Activated T-cell treated with anti-CD3 and anti-CD28 coated beads, Interleukin-2, amount 50 U/mL, for 72 hours (primary cell): ENCODE results near the gene UBR7. TPM values are rescaled to one million over a fixed set of nuclear protein-coding genes. Genes with fewer than 3 reads are reported as not detected.
A peak's percentile ranks its signal among the peaks of the same experiment; 100 is the strongest.
"Not testable (repeated sequence)": the region's sequence is repeated elsewhere in the genome, so short reads cannot be mapped to it uniquely, and the experiment has no call there.

ENCODE experiments used
- ATAC-seq, 2 donors: fragments of 150-1000 bp; cut with Tn5 transposase; replicated peaks in 1 of 2; 2 replicates each; pipeline ENCODE4 v1.10.0; 2021; ENCODE audit warnings: moderate library complexity in 2 of 2, mild to moderate bottlenecking in 1 of 2
- DNase-seq, 2 donors: peaks; one replicate each; pipeline ENCODE4 v3.0.0; 2021 to 2022; ENCODE audit warnings: mixed read lengths in 1 of 2
- H3K27ac Mint-ChIP-seq: one replicate; pipeline ENCODE4 v1.8.0; 2022; ENCODE audit warnings: mild to moderate bottlenecking, moderate library complexity, mixed read lengths
- H3K27me3 Mint-ChIP-seq: one replicate; pipeline ENCODE4 v1.8.0; 2022; ENCODE audit warnings: low read depth, mixed read lengths
- H3K36me3 Mint-ChIP-seq, 2 donors: one replicate each; pipeline ENCODE4 v1.8.0; 2022; ENCODE audit warnings: mixed read lengths in 2 of 2, mild to moderate bottlenecking in 1 of 2; ENCODE audit not compliant: insufficient read depth in 2 of 2
- H3K4me1 Mint-ChIP-seq: one replicate; pipeline ENCODE4 v1.8.0; 2022; ENCODE audit warnings: low read depth, mixed read lengths
- H3K4me3 Mint-ChIP-seq, 2 donors: one replicate each; pipeline ENCODE4 v1.8.0; 2022; ENCODE audit warnings: mild to moderate bottlenecking in 2 of 2, mixed read lengths in 2 of 2, moderate library complexity in 2 of 2
- H3K9me3 Mint-ChIP-seq, 2 donors: one replicate each; pipeline ENCODE4 v1.8.0; 2022; ENCODE audit warnings: mixed read lengths in 2 of 2
- total RNA-seq, 2 donors: library from RNA; stranded (reverse); gene quantifications; one replicate each; pipeline ENCODE4 v1.2.3, GENCODE V29; 2022

Gene UBR7
- total RNA-seq, 2 donors from 2014 or later: 35.2 to 36.3 TPM

DNA sequence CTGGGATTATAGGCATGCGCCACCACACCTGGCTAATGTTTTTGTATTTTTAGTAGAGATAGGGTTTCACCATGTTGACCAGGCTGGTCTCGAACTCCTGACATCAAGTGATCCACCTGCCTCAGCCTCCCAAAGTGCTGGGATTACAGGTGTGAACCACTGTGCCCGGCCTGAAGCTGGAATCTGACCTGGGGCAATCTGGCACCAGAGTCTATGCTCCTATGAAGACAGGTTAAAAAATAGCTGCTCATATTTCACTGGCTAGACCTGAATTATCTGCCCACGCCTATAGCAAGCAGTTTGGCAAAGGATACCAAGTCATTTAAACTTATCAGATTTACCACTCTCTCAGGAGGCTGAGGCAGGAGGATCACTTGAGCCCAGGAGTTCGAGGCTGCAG lies 32.3 kb upstream of the UBR7 start:
- not testable (repeated sequence) for H3K36me3 Mint-ChIP-seq, H3K4me3 Mint-ChIP-seq, H3K27ac Mint-ChIP-seq, H3K9me3 Mint-ChIP-seq, DNase-seq, ATAC-seq, H3K27me3 Mint-ChIP-seq
- H3K4me1 Mint-ChIP-seq: peaks cover 12% of the 10 kb centered on the region

DNA sequence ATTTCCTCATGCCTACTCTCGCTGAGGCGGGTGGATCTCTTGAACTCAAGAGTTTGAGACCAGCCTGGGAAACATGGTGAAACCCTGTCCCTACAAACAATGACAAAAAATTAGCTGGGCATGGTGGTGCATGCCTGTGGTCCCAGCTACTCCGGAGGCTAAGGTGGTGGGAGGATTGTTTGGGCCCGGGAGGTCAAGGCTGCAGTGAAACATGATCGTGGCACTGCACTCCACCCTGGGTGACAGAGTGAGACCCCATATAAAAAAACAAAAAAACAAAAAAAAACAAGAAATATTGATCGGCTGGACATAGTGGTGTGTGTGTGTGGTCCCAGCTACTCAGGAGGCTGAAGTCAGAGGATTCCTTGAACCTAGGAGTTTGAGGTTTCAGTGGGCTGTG lies 31.6 kb upstream of the UBR7 start:
- no peak overlapping the region for H3K4me3 Mint-ChIP-seq
- no peaks in the 10 kb centered on the region for H3K27me3 Mint-ChIP-seq
- no peak for ATAC-seq
- H3K36me3 Mint-ChIP-seq: no peaks in the 10 kb centered on the region
- DNase-seq: no peak
- H3K27ac Mint-ChIP-seq: no peak overlapping the region
- no peaks in the 10 kb centered on the region for H3K9me3 Mint-ChIP-seq
- H3K4me1 Mint-ChIP-seq: peaks cover 12% of the 10 kb centered on the region

DNA sequence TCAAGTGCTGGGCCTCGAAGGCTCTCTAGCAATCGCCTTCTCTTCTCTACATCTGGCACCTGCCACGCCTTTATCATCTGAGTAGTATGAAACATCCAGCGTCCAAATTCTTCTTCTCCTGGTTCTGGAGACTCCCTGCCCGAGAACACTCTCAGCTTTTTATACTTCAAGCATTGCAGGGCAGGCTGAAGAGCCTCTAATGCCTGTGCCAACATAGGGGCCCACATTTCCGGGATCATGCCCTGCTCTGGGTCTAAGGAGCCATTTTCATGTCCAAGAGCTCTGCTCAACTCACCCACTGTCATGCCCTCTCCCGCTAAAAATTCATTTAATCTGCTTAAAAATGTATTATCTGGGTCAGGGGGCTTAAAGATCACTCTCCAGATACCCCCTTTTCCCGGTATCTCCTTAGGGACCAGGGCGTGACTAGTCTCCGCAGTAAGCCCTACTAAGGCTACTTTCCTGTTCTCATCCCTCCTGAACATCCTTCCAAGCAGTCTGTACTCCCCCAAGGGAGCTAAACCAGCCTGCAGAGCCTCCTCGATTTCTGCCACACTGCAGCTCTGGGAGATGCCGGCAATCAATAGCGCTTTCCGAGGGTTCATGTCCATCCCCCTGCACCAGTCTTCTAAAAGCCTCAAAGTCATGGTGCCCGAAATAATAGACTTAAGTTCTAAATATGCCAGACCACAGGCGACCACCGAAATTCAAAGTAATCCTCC lies 23.3 kb upstream of the UBR7 start:
- Mint-ChIP-seq H3K4me1 (peaks cover 42% of the 10 kb centered on the region), H3K27ac (peak overlapping the region; percentile 47), H3K36me3 (peaks cover 2 to 7% of the 10 kb centered on the region in 2 donors), H3K4me3 (peak overlapping the region; percentile 94 to 97), H3K27me3 (no peaks in the 10 kb centered on the region), H3K9me3 (no peaks in the 10 kb centered on the region)
- ATAC-seq (no peak), DNase-seq (no peak)

DNA sequence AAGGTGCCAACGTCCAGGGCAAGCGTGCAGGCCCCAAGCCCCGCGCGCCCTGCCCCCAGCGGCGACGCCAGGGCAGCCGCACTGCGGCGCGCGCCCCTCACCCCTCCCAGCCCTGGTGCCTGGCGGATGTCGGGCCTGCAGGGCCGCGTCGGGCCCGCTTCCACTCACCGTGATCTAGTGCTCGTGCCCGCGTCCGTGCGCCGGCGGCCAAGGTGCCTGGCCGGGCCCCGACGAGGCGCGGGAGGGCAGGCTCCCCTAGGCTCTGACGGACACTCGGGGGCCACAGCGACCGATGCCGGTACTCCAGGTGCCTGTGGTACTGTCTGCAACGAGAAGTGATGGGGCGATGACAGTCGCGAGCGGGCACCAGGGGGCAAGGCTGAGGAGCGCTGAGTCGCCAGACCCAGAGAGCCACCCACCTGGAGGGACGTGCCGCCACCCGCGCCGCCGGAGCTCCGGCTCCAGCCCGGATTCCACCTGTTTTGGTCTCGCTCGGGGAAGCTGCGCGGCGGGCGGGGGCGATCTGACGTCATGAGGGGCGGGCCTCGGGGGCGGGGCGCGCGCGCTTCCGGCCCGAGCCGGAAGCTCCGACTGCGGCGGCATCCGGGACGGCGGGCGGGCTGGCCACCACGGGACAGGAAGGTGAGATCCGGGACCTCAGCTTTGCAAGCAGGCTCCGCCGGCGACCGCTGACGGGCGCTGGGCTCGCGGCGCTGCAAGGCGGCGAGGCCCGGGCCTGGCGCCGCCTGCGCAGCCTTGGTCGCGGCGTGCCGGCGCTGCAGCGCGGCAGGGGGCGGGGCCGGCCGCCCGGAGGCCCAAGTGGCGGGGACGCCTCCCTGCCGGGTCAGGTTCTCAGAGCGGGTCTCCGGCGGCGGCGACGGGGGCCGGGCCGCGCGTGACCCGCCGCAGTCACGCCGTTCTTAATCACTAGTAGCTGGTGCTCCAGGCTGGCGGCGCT lies 22.4 kb upstream of the UBR7 start, which contains the start of the genes LYSET and MOAP1:
Gene LYSET, plus strand, starts transcription at position 927 of the 958 bp plus-strand sequence. CDS start 89 bp downstream, outside the sequence.
Gene MOAP1, minus strand, starts transcription at position 507 of the 958 bp plus-strand sequence. CDS start 655 bp downstream, outside the sequence.
- ATAC-seq: peak; percentile 92 to 93
- H3K4me3 Mint-ChIP-seq: peak within 1 kb of the TSS; percentile 94 to 98
- peak; percentile 92 to 94 for DNase-seq
- H3K9me3 Mint-ChIP-seq: no peaks in the 10 kb centered on the region
- no peaks in the 10 kb centered on the region for H3K27me3 Mint-ChIP-seq
- H3K4me1 Mint-ChIP-seq: peaks cover 40% of the 10 kb centered on the region
- peaks cover 2 to 7% of the 10 kb centered on the region in 2 donors for H3K36me3 Mint-ChIP-seq
- H3K27ac Mint-ChIP-seq: peak within 1 kb of the TSS; percentile 97

DNA sequence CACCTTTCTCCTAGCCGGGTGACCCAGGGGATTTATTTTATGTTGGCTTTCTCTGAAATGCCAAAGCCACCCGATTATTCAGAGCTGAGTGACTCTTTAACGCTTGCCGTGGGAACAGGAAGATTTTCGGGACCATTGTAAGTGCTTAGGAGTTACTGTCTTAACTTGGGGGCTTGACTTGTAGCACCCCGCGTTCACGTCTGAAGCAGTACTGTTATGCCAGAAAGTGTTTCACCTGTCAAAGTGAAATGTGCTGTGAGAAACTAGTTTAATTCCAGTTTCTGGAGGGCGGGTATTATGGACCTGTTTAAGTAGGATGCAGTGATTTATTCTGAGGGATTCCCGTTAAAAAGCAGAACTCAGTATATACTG lies 21.7 kb upstream of the UBR7 start:
- ATAC-seq (no peak), DNase-seq (no peak)
- H3K36me3 Mint-ChIP-seq: peaks cover 2 to 9% of the 10 kb centered on the region in 2 donors
- no peaks in the 10 kb centered on the region for H3K27me3 Mint-ChIP-seq
- H3K4me1 Mint-ChIP-seq: peaks cover 40% of the 10 kb centered on the region
- no peaks in the 10 kb centered on the region for H3K9me3 Mint-ChIP-seq
- H3K4me3 Mint-ChIP-seq: peak overlapping the region; percentile 92 to 98
- H3K27ac Mint-ChIP-seq: peak overlapping the region; percentile 97

DNA sequence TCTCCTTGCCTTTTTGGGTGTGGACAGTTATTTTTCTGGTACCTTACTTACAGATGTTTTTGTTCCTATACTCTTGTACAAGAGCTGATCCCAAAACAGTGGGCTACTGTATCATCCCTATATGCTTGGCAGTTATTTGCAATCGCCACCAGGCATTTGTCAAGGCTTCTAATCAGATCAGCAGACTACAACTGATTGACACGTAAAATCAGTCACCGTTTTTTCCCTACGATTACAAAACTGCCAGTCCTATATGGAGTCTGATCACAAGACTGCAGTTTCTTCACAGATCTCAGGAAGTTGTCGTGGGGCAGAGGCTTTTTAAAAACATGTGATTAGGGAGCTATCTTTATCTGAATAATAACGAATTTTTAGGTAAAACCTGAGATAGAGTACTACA lies 20.6 kb upstream of the UBR7 start:
- DNase-seq (no peak), ATAC-seq (no peak)
- peaks cover 2 to 9% of the 10 kb centered on the region in 2 donors for H3K36me3 Mint-ChIP-seq
- peak overlapping the region; percentile 56 for H3K27ac Mint-ChIP-seq
- H3K27me3 Mint-ChIP-seq: no peaks in the 10 kb centered on the region
- H3K9me3 Mint-ChIP-seq: no peaks in the 10 kb centered on the region
- peaks cover 40% of the 10 kb centered on the region for H3K4me1 Mint-ChIP-seq
- H3K4me3 Mint-ChIP-seq: peak overlapping the region; percentile 62 to 92

DNA sequence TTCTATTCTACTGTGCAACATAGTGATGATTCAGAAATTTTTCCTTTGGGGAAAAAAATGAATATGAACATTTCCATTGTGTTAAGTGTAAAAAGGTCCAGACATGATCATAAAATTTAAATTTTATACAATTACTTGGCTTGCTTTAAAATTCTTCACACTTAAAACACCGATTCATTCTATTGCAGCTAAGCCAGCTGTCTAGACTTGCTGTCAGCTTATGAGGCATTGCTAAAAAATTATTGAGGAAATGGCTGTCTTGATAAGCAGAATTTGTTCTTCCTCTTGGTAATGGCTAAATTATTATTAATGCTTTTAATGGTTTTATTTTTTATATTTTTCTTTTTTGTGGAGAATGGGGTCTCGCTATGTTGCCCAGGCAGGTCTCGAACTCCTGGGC lies 20.1 kb upstream of the UBR7 start:
- H3K27me3 Mint-ChIP-seq: no peaks in the 10 kb centered on the region
- no peaks in the 10 kb centered on the region for H3K9me3 Mint-ChIP-seq
- H3K36me3 Mint-ChIP-seq: peaks cover 0 to 7% of the 10 kb centered on the region in 2 donors
- no peak overlapping the region for H3K27ac Mint-ChIP-seq
- H3K4me1 Mint-ChIP-seq: peaks cover 40% of the 10 kb centered on the region
- DNase-seq: no peak
- no peak for ATAC-seq
- no peak overlapping the region for H3K4me3 Mint-ChIP-seq

DNA sequence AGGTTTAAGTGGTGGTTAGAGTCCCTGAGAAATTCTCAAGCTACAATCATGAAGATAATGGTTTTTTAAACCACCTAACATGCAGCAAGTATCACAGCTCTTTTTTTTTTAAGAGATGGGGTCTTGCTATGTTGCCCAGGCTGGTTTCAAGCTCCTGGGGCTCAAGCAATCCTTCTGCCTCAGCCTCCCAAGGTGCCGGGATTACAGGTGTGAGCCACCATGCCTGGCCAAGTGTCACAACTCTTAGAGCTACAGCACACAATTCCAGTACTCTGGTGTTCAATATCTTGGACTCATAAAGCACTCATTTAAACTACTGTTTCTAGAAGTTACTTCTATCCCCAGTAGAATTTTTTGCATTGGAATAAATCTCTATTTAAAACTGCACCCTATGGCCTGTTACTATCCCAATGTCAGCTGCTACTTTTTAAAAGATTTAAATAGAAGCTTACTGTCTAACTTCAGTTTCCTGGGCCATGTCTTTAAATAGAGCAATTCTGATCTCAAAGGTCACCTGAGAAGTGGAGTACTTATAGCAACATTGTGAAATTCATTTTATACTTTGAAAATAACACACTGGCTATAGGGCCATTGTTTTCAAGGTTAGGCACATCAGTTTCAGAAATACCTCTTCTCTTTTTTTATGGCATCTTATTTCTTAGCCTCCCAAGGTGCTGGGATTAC lies 11.6 kb upstream of the UBR7 start:
- no peak for ATAC-seq
- Mint-ChIP-seq H3K27ac (no peak overlapping the region), H3K27me3 (no peaks in the 10 kb centered on the region), H3K36me3 (peaks cover 0 to 2% of the 10 kb centered on the region in 2 donors), H3K4me3 (no peak overlapping the region), H3K4me1 (no peaks in the 10 kb centered on the region), H3K9me3 (no peaks in the 10 kb centered on the region)
- no peak for DNase-seq

DNA sequence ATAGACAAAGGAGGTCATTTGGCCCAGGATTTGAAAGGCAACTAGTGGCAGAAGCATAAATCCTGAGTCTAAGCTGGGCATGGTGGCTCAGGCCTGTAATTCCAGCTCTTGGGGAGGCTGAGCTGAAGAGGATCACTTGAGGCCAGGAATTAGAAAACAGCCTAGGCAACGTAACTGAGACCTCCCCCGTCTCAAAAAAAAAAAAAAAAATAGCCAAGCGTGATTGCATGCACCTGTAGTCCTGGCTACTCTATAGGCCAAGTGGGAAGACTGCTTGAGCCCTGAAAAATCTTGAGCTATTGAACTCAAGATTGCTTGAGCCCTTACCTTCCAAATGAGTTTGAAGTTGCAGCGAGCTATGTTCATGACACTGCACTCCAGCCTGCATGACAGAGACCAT lies 8.0 kb upstream of the UBR7 start:
- ATAC-seq (no peak), DNase-seq (no peak)
- no peaks in the 10 kb centered on the region for H3K9me3 Mint-ChIP-seq
- H3K4me3 Mint-ChIP-seq: no peak overlapping the region
- H3K27ac Mint-ChIP-seq: no peak overlapping the region
- no peaks in the 10 kb centered on the region for H3K27me3 Mint-ChIP-seq
- peaks cover 4% of the 10 kb centered on the region for H3K4me1 Mint-ChIP-seq
- H3K36me3 Mint-ChIP-seq: peaks cover 0 to 2% of the 10 kb centered on the region in 2 donors

DNA sequence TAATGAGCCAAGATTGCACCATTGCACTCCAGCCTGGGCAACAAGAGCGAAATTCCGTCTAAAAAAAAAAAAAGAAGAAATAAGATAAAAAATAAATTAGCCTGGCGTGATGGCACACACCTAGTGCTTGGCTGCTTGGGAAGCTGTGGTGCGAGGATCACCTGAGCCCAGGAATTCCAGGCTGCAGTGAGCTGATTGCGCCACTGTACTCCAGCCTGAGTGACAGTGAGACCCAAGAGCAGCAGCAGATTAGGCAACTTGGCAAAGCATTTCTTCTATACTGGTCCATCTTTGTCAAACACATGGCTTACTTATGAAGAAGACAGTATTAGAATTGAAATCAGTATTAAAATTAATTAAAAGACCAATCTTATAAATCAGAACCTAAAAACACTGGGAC lies 6.5 kb upstream of the UBR7 start:
- Mint-ChIP-seq H3K27me3 (no peaks in the 10 kb centered on the region), H3K4me3 (no peak overlapping the region), H3K4me1 (peaks cover 20% of the 10 kb centered on the region), H3K9me3 (no peaks in the 10 kb centered on the region), H3K36me3 (peaks cover 0 to 2% of the 10 kb centered on the region in 2 donors), H3K27ac (no peak overlapping the region)
- no peak for DNase-seq
- ATAC-seq: no peak

DNA sequence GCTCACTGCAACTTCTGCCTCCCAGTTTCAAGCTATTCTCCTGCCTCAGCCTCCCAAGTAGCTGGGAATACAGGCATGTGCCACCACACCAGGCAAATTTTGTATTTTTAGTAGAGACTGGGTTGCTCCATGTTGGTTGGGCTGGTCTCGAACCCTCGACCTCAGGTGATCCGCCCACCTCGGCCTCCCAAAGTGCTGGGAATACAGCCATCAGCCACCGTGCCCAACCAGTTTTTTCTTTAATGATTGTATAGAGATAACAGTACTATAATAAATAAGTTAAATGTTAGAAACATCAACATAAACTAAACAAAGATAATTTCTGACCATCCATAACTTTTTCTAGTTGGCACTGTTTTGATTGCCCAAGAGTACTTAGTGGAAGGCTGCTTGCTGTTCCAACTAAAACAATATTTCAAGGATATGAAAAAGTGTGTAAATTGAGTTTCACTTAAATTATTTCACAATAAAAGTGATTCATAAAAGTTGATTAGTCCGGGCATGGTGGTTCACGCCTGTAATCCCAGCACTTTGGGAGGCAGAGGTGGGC lies 5.8 kb upstream of the UBR7 start:
- ATAC-seq (no peak), DNase-seq (no peak)
- H3K4me3 Mint-ChIP-seq: no peak overlapping the region
- no peak overlapping the region for H3K27ac Mint-ChIP-seq
- peaks cover 0 to 2% of the 10 kb centered on the region in 2 donors for H3K36me3 Mint-ChIP-seq
- no peaks in the 10 kb centered on the region for H3K9me3 Mint-ChIP-seq
- H3K27me3 Mint-ChIP-seq: no peaks in the 10 kb centered on the region
- peaks cover 25% of the 10 kb centered on the region for H3K4me1 Mint-ChIP-seq

DNA sequence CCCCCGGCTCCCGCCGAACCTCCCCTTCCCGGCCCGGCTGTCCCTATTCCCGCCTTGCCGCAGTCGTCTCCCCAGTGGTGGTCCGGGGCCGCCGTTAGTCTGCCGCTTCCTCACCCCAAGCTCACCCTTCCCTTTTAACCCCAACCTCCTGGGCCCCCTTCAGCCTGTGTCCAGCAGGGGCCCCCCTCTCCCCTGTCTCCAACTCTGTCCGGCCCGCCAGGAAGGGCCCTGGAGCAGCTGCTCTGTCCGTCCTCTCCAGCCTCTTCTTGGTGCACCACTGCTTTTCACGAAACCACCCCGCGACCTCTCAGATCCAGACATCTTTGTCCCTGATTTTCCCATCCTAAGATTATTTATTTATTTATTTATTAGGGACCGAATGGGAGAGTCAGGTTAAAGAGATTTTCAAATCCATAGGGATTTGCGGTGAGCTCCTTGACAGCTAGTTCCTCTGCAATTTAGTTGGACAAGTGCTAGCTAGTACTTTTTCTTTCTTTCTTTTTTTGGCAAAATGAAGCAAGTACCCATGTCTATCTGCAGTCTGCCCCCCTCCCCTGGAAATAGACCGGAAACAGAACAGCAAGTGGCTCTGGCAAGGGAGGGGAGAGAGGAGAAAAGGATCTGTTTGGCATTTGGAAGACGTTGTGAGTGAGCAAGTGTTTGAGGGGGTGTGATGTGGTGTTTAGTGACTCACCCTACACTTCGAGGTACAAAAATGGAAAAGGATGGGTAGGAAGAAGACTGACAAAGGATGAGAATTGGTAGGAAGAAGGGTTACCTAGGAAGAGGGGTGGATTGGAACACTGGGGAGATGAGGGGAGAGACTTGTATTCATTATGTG lies 632 bp downstream of the UBR7 start:
- DNase-seq (peak; percentile 42 to 44), ATAC-seq (peak; percentile 46 to 53)
- Mint-ChIP-seq H3K27me3 (no peaks in the 10 kb centered on the region), H3K9me3 (no peaks in the 10 kb centered on the region), H3K4me3 (peak overlapping the region; percentile 78 to 99), H3K4me1 (peaks cover 45% of the 10 kb centered on the region), H3K27ac (peak overlapping the region; percentile 10), H3K36me3 (peaks cover 8 to 19% of the 10 kb centered on the region in 2 donors)
